ENCODE results near the gene ZNF581. TPM values are rescaled to one million over a fixed set of nuclear protein-coding genes. Genes with fewer than 3 reads are reported as not detected.

The ZNF581 gene
- polyA plus RNA-seq, 10 donors, result 17.3 to 29.8 (median 24.3) TPM

- DNase-seq, result no peak
Measured at GRCh38 chr19:55646889-55647731, 3.7 kb downstream of the ZNF581 start.

- peak; percentile 70 to 93 (median 83) for DNase-seq
Measured at GRCh38 chr19:55647732-55648584, 4.5 kb downstream of the ZNF581 start, which contains the start of gene CCDC106. CCDC106 (plus strand) TSS chr19:55648212; CDS start chr19:55649047, 835 bp downstream.

- peak in 1 of 3 donors; percentile 59 for DNase-seq
Measured at GRCh38 chr19:55648585-55649267, 5.3 kb downstream of the ZNF581 start.

- DNase-seq, result no peak
Measured at GRCh38 chr19:55649268-55650125, 6.0 kb downstream of the ZNF581 start.

GRCh38 chr19:55650126-55650557 lies 6.7 kb downstream of the ZNF581 start:
- DNase-seq, result no peak

GRCh38 chr19:55650602-55651230 lies 7.3 kb downstream of the ZNF581 start:
- no peak for DNase-seq

- DNase-seq, result no peak
Measured at GRCh38 chr19:55651236-55651635, 7.8 kb downstream of the ZNF581 start.

- DNase-seq, result no peak
Measured at GRCh38 chr19:55652311-55653128, 9.1 kb downstream of the ZNF581 start.

- peak; percentile 99 to 100 (median 100) for DNase-seq
Measured at GRCh38 chr19:55653651-55654322, 10.3 kb downstream of the ZNF581 start.

GRCh38 chr19:55654323-55654867 lies 10.9 kb downstream of the ZNF581 start:
- DNase-seq, result peak; percentile 100

GRCh38 chr19:55654868-55655647 lies 11.6 kb downstream of the ZNF581 start, which contains the start of gene U2AF2:
U2AF2 (plus strand) TSS chr19:55655035; CDS start chr19:55655105, 70 bp downstream.
- peak; percentile 84 to 95 (median 95) for DNase-seq

GRCh38 chr19:55655648-55656040 lies 12.2 kb downstream of the ZNF581 start:
- DNase-seq, result no peak

- DNase-seq, result no peak
Measured at GRCh38 chr19:55656552-55656951, 13.1 kb downstream of the ZNF581 start.

GRCh38 chr19:55656988-55657747 lies 13.7 kb downstream of the ZNF581 start:
- no peak for DNase-seq

- DNase-seq, result no peak
Measured at GRCh38 chr19:55658846-55659459, 15.5 kb downstream of the ZNF581 start.

GRCh38 chr19:55659822-55660221 lies 16.4 kb downstream of the ZNF581 start:
- no peak for DNase-seq

Measured in muscle of back (tissue), 11 donors.